Suprapubic skin (tissue), 4 donors: ENCODE results near the gene LHX6. TPM values are rescaled to one million over a fixed set of nuclear protein-coding genes. Genes with fewer than 3 reads are reported as not detected.

Experiments
- DNase-seq, 2 donors: peaks; one replicate each; pipeline ENCODE4 v3.0.0-alpha.2; 2019; ENCODE audit warnings: low spot score in 2 of 2
- H3K27ac ChIP-seq: fragments of 200-600 bp; sonication (generic); one replicate; pipeline ENCODE4 v1.5.1; 2019
- H3K27me3 ChIP-seq: fragments of 200-600 bp; sonication (generic); one replicate; pipeline ENCODE4 v1.5.1; 2019
- H3K36me3 ChIP-seq: fragments of 200-600 bp; sonication (generic); one replicate; pipeline ENCODE4 v1.5.1; 2019
- H3K4me1 ChIP-seq: fragments of 200-600 bp; sonication (generic); one replicate; pipeline ENCODE4 v1.5.1; 2019
- H3K4me3 ChIP-seq: fragments of 200-600 bp; sonication (generic); one replicate; pipeline ENCODE4 v1.5.1; 2019; ENCODE audit warnings: mild to moderate bottlenecking
- H3K9me3 ChIP-seq: fragments of 200-600 bp; sonication (generic); one replicate; pipeline ENCODE4 v1.5.1; 2019
- EP300 ChIP-seq: sonication (generic); formaldehyde crosslinking; IDR thresholded peaks from one replicate; pipeline ENCODE4 v1.6.1; 2017; ENCODE audit warnings: antibody characterized with exemption
- POLR2A ChIP-seq, 2 donors: fragments of 450-650 bp; IDR thresholded peaks; one replicate each; pipeline ENCODE4 v1.6.1; 2017; ENCODE audit warnings: antibody characterized with exemption in 2 of 2, mild to moderate bottlenecking in 2 of 2, moderate library complexity in 2 of 2
- POLR2AphosphoS5 ChIP-seq, 3 donors: sonication (generic); formaldehyde crosslinking; IDR thresholded peaks; one replicate each; pipeline ENCODE4 v1.6.1; 2017; ENCODE audit warnings: antibody characterized with exemption in 3 of 3
- WGBS: methylation state at CpG from one replicate; pipeline ENCODE4 v1.1.5; 2018; 5-methylcytosine and 5-hydroxymethylcytosine counted together
- total RNA-seq, 4 donors: library from RNA; depleted of rRNA; stranded (reverse); fragments of >200 nt; gene quantifications; one replicate each; pipeline ENCODE4 v1.1.0, GENCODE V29; 2016
- TF ChIP-seq, protein P1 (sequence below), 2 donors: fragments of 200-600 bp in 1 of 2; fragments of 450-650 bp in 1 of 2; sonication (generic) in 1 of 2; IDR thresholded peaks; one replicate each; pipeline ENCODE4 v1.5.1; 2016 to 2019; ENCODE audit warnings: antibody characterized with exemption in 2 of 2, mild to moderate bottlenecking in 1 of 2, moderate library complexity in 1 of 2

The LHX6 gene
- total RNA-seq, 4 donors from 2014 or later, result 1.4 to 7.3 (median 3.4) TPM

DNA sequence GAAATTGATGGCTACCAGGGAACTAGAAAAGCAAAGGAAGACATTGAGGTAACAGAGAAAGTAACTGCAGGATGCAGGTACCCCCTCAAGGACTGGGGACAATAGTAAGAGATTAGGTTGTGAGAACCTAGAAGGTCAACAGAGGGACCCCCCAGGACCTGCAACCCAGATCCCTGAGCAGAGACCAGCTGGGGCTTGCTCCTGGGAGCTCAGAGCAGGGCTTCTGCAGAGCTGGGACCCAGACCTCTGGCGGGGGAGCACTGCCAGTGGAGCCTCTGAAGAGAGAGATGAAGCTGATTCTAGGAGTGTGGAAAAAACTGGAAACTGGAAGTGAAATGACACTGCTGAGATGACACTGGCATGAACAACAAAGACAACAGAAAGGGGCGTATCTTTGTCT is 51.8 kb downstream of the LHX6 start:
- Histone ChIP-seq H3K4me3 (no peak overlapping the region), H3K27ac (no peak overlapping the region), H3K36me3 (no peaks in the 10 kb centered on the region), H3K9me3 (no peaks in the 10 kb centered on the region), H3K4me1 (no peaks in the 10 kb centered on the region), H3K27me3 (peaks cover 16% of the 10 kb centered on the region)
- WGBS, result 77% methylated on average over 2 of the region's 2 CpGs
- TF ChIP-seq POLR2AphosphoS5 (IDR thresholded peaks at IDR 0.05), result no peak
- DNase-seq, result peak in 1 of 2 donors; percentile 24

DNA sequence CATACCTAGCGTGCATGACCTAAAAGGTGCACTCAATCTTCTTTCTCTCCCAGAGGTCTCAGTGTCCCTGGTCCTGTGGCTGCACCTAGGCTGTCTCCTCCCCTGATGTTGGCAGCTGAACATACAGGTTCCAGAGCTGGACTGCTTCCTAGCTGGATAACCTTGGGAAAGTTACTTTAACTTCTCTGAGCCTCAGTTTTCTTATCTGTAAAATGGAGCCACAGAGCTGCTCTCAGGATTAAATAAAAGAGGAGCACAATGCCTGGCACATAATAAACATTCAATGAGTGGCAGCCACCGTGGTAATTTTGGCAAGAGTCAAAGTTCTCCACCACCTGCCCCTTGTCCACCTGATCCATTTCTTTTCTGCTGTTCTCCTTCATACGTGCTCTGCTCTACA is 55.1 kb downstream of the LHX6 start:
- 82% methylated on average over 3 of the region's 3 CpGs for WGBS
- Histone ChIP-seq H3K4me3 (no peak overlapping the region), H3K36me3 (no peaks in the 10 kb centered on the region), H3K27ac (no peak overlapping the region), H3K4me1 (no peaks in the 10 kb centered on the region), H3K27me3 (peaks cover 20% of the 10 kb centered on the region), H3K9me3 (no peaks in the 10 kb centered on the region)
- TF ChIP-seq POLR2A (IDR thresholded peaks at IDR 0.05), result no peak
- no peak for TF ChIP-seq POLR2AphosphoS5 (IDR thresholded peaks at IDR 0.05)
- TF ChIP-seq EP300, result no peak
- TF ChIP-seq, protein P1, sequence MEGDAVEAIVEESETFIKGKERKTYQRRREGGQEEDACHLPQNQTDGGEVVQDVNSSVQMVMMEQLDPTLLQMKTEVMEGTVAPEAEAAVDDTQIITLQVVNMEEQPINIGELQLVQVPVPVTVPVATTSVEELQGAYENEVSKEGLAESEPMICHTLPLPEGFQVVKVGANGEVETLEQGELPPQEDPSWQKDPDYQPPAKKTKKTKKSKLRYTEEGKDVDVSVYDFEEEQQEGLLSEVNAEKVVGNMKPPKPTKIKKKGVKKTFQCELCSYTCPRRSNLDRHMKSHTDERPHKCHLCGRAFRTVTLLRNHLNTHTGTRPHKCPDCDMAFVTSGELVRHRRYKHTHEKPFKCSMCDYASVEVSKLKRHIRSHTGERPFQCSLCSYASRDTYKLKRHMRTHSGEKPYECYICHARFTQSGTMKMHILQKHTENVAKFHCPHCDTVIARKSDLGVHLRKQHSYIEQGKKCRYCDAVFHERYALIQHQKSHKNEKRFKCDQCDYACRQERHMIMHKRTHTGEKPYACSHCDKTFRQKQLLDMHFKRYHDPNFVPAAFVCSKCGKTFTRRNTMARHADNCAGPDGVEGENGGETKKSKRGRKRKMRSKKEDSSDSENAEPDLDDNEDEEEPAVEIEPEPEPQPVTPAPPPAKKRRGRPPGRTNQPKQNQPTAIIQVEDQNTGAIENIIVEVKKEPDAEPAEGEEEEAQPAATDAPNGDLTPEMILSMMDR (IDR thresholded peaks at IDR 0.05), result no peak
- peak in 1 of 2 donors; percentile 16 for DNase-seq

DNA sequence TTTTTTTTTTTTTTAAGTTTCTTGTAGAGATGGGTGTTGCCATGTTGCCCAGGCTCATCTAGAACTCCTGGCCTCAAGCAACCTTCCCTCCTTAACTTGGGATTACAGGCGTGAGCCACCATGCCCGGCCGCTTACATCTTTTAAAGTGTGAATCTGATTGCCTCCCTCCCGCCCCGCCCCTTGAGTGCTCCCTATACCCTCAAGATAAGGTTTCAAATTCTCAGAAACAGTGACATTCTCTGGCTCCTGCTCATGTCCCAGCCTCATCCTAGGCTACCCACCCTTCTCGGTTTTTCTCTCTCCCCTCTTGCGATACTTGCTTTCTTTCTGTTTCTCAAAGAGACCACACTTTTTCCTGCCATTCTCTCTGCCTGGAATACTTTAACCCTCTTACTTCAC is 56.6 kb downstream of the LHX6 start:
- H3K4me1 ChIP-seq, result no peaks in the 10 kb centered on the region
- no peak overlapping the region for H3K27ac ChIP-seq
- peak in 1 of 2 donors; percentile 54 for DNase-seq
- H3K36me3 ChIP-seq, result no peaks in the 10 kb centered on the region
- WGBS, result 78% methylated on average over 7 of the region's 7 CpGs
- H3K4me3 ChIP-seq, result no peak overlapping the region
- H3K27me3 ChIP-seq, result peaks cover 20% of the 10 kb centered on the region
- no peak for TF ChIP-seq POLR2AphosphoS5 (IDR thresholded peaks at IDR 0.05)
- H3K9me3 ChIP-seq, result no peaks in the 10 kb centered on the region

DNA sequence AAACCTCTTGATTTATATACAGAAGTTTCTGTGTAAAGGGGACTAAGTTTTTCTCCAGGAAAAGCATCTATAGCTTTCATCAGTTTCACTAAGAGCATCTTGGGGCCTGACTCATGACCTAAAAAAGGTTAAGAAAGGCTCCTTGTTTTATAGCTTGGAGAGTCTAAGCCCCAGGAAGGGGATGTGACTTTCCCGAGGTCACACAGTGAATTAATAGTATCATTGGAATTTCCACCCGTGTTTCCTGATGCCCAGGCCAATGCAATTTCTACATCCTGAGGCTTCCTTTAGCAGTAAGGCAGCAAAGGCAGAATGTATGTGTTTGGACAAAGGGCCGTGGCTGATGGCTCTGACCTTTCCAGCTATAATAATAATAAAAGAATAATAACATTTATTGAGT is 60.4 kb downstream of the LHX6 start:
- no peaks in the 10 kb centered on the region for H3K9me3 ChIP-seq
- no peak for TF ChIP-seq POLR2AphosphoS5 (IDR thresholded peaks at IDR 0.05)
- no peak for TF ChIP-seq POLR2A (IDR thresholded peaks at IDR 0.05)
- no peak for TF ChIP-seq EP300
- TF ChIP-seq, protein P1 (IDR thresholded peaks at IDR 0.05), result no peak
- H3K4me1 ChIP-seq, result no peaks in the 10 kb centered on the region
- H3K27me3 ChIP-seq, result peaks cover 13% of the 10 kb centered on the region
- WGBS, result 65% methylated on average over 3 of the region's 3 CpGs
- no peak overlapping the region for H3K4me3 ChIP-seq
- peak in 1 of 2 donors; percentile 11 for DNase-seq
- no peaks in the 10 kb centered on the region for H3K36me3 ChIP-seq
- H3K27ac ChIP-seq, result no peak overlapping the region

DNA sequence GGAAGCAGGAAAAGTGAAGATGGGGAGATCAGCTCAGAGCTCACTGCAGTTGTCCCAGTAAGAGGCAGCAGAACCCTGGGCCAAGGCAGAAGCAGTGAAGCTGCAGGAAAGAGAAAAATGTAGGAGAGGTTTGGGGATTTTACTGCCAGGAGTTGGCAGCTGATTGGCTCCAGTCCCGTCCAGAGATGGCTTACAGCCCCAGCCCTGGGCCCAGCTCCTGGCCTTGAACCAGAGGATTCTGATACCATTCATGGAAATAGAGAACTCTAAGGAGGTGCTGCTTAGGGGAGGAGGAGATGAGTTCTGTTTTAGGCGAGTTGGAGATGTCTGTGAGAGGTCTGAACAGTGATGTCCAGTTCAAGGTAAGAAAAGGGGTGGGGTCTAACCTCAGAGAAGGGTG is 64.5 kb downstream of the LHX6 start:
- Histone ChIP-seq H3K4me1 (peaks cover 7% of the 10 kb centered on the region), H3K4me3 (no peak overlapping the region), H3K9me3 (no peaks in the 10 kb centered on the region), H3K27ac (no peak overlapping the region), H3K36me3 (no peaks in the 10 kb centered on the region), H3K27me3 (no peaks in the 10 kb centered on the region)
- DNase-seq, result no peak
- TF ChIP-seq, protein P1 (IDR thresholded peaks at IDR 0.05), result no peak
- TF ChIP-seq EP300, result no peak
- 25% methylated on average over 2 of the region's 2 CpGs for WGBS

DNA sequence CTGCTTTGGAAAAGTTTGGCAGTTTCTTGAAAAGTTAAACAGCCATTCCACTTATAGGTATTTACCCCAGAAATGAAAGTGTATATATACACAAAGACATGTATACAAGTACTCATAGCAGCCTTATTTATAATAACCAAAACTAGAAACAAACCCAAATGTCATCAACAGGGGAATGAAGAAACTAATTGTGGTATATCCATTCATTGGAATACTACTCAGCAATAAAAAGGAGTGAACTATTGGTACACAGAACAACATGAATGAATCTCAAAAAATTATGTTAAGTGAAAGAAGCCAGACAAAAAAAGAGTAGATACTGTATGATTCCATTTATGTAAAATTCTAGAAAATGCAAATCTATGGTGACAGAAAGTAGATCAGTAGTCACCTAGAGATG is 66.3 kb downstream of the LHX6 start:
- no peak for DNase-seq
- no peaks in the 10 kb centered on the region for H3K36me3 ChIP-seq

More for the DNA sequence above, 66.3 kb downstream of the LHX6 start:
- no peak overlapping the region for H3K27ac ChIP-seq
- peaks cover 23% of the 10 kb centered on the region for H3K4me1 ChIP-seq
- H3K4me3 ChIP-seq, result no peak overlapping the region
- H3K27me3 ChIP-seq, result no peaks in the 10 kb centered on the region
- TF ChIP-seq, protein P1 (IDR thresholded peaks at IDR 0.05), result no peak
- no peak for TF ChIP-seq POLR2A (IDR thresholded peaks at IDR 0.05)
- TF ChIP-seq EP300, result no peak
- TF ChIP-seq POLR2AphosphoS5 (IDR thresholded peaks at IDR 0.05), result no peak
- H3K9me3 ChIP-seq, result no peaks in the 10 kb centered on the region
